ENCODE data around the gene KCTD10.
A peak's percentile ranks its signal among the peaks of the same experiment; 100 is the strongest.

Gene KCTD10

DNA sequence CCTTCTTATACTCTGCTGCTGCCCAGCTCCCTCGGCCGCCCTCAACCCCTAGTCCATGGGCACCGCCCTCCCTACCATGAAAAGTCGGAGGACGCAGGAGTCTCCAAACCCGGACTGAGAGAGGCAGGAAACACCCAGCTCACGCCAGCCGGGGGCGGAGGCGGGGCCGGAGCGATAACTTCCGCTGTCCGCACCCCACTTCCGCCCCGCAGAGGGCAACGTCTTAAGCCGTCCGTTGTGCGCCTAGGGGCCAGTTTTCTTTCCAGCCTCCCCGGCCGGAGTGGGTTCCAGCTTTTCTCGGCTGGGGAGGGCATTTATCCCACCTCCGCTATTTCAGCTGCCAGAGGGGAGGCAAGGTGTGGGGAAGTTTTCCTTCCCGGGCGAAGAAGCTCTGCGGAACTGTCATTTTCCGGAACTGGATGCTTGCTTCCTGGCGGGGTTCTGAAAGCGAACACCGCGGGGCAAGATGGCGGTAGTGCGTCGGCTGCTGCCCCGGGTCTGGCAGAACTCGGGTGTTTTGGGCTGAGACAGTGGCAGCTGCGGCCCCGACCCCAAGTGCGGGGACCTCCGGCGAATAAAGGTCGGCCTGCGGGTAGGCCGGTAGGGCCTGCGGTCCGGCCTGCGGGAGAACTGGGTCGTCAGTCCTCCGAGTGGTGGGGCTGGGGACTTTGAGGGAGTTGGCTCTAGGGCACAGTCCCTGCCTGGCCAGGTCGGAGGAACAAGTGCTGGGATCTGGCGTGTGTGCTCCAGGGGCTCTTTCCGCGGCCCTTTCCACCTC is at the start of gene KCTD10, which contains the start of gene UBE3B:
Gene KCTD10, minus strand, starts transcription at position 116 of the 778 bp plus-strand sequence. Its CDS starts 38 bp downstream, at position 78.
Gene UBE3B, plus strand, starts transcription at position 450 of the 778 bp plus-strand sequence. CDS start 5,918 bp downstream, outside the sequence.
- peak; percentile 95 for DNase-seq

DNA sequence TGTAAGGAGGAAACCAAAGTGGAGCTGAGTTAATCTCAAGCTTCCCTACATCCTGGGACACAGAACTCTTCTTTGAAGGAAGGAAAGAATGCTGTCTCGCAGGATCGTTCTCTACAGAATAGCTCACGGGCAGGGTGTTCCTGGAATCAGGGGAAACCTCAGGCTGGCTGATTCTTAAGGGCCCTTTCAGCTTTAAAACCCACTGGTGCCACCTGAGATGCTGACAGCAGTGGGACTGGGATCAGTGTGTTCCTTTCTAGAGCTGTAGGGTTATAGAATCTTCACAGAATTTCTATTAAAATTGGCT is 48.1 kb upstream of the KCTD10 start:
- no peak for DNase-seq

GRCh38 chr12:109524466-109525278 is 47.6 kb upstream of the KCTD10 start:
- no peak for DNase-seq

GRCh38 chr12:109523504-109523903 is 46.4 kb upstream of the KCTD10 start:
- no peak for DNase-seq

DNA sequence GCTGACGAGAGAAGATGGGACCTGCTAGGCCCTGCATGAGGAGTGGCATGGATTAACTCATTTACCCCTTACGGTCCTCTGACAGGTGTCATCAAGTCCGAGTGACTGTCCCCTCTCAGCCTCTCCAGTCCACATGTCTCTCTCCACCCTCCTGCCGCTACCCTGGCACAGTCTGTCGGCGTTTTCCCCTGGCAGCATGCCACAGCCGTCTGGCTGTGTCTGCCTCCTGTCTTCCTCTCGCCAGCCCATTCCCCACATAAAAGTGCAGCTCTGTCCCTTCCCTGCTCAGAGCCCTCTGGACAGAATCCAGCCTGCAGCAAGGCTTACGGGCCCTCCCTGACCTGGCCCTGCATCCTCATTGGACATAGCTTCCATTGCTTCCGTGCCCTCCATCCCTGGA is 46.0 kb upstream of the KCTD10 start:
- no peak for DNase-seq

DNA sequence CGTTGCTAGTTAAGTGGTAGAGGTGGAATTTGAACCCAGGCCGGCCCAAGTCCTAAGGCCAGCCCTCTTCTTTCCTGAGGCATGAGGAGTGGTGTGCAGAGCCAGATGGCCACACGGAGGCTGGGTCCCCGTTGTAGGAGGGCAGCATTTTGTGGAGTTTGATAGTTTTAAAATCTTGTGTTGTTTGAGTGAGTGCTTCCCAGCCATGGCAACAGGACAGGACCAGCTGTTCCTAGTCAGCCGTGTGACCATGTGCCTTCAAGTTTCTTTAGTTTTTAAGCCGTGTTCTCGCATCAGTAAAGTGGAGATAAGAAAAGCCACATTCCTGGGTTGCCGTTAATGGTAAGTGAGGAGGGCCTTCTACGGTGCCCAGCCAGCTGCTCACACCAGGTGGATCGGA is 44.7 kb upstream of the KCTD10 start:
- no peak for DNase-seq

- DNase-seq, result no peak
Observed at GRCh38 chr12:109519787-109520186, 42.7 kb upstream of the KCTD10 start.

- DNase-seq, result peak; percentile 62
Observed at GRCh38 chr12:109518820-109519665, 41.9 kb upstream of the KCTD10 start.

GRCh38 chr12:109517619-109518018 is 40.5 kb upstream of the KCTD10 start:
- DNase-seq, result no peak

DNA sequence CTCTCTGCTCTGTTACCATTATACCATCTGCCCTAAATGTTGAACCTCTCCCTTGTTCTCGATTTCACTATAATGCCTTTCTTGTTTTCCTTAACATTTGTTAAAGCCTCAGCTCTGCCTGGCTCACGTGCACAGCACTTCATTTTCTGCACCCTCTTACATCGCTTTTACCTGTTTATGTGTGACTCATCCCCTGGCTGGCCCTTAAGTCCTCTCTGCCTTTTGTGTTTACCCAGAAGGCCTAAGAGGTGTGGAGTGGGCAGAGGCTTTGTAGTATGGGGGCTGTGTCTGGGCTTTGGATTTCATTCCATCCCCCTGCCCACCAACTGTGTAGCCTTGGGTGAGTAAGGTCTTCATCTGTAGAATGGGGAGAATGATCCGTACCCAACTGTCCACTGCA is 36.9 kb upstream of the KCTD10 start:
- no peak for DNase-seq

GRCh38 chr12:109513051-109513450 is 36.0 kb upstream of the KCTD10 start:
- DNase-seq, result no peak

- DNase-seq, result no peak
Observed at GRCh38 chr12:109512608-109513007, 35.5 kb upstream of the KCTD10 start.

DNA sequence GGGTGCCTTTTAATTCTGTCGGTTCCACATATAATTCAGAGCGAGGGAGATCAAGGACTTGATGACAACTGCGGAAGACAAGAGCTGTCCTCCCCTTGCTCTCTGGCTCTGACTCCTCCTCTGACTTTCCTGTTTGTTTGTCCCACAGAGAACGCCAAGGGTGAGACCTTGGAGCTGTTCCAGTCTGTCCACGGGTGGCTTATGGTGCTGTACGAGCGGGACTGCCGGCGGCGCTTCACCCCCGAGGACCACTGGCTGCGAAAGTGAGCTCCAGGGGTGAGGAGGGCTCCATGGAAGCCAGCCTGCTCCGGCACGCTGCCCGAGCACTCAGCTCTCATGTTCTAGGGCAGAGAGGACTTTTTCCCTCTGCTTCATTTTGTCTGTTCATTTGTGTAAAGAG is 33.1 kb upstream of the KCTD10 start:
- DNase-seq, result no peak

DNA sequence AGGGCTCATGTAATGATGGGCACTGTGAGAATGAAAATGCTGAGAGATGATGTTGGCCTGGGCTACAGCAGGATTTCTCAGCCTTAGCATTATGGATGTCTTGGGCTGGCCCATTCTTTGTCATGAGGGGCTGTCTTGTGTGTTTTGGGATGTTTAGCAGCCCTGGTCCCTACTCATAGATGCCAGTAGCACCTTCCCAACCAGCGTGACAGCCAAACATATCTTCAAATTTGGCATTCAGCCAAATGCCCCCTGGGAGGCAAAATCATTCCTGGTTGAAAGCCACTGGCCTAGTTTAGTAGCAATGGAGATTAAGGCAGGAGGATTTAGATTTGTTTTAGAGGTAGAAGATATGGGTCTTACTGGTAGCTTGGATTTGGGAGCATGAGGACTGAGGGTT is 27.0 kb upstream of the KCTD10 start:
- DNase-seq, result no peak

DNA sequence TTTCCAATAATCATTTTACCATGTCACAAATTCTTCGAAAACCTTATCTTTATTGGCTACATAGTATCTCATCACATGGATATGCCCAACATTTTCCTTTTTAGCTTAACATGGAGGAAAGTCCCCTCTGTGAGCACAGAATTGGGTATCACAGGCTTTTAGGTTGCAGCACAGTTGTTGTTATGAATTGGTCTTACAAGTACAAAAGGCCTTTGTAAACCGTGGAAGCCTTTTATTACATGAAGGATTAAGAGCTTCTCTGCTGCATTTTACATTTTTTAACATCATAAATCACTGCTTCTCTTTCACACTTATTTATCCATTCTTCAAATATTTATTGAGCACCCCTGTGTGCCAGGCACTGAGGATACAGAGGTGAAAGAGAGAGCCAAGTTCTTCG is 26.5 kb upstream of the KCTD10 start:
- DNase-seq, result no peak

GRCh38 chr12:109502332-109502731 is 25.2 kb upstream of the KCTD10 start:
- DNase-seq, result no peak

- DNase-seq, result no peak
Observed at GRCh38 chr12:109501299-109501698, 24.2 kb upstream of the KCTD10 start.

- DNase-seq, result no peak
Observed at GRCh38 chr12:109500406-109501185, 23.5 kb upstream of the KCTD10 start.

DNA sequence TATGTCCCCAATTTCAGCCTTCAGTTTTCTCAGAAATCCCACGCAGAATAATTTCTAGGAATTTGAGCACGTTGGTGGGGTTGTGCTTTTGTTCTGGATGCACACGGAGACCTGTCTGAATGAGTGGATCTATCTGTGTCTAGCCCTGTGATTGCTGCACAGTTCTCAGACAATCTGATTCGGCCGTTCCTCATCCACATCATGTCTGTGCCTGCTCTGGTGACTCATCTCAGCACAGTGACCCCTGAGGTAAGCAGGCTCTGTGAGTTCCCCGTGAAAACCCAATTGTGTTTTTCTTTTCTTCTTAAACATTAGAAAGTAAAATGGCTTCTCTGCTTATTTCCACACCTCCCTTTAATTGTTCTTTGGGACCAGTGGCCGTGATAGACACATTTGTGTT is 20.6 kb upstream of the KCTD10 start:
- no peak for DNase-seq

GRCh38 chr12:109496306-109496705 is 19.2 kb upstream of the KCTD10 start:
- DNase-seq, result no peak

- no peak for DNase-seq
Observed at GRCh38 chr12:109495012-109495411, 17.9 kb upstream of the KCTD10 start.

- DNase-seq, result no peak
Observed at GRCh38 chr12:109494348-109494881, 17.3 kb upstream of the KCTD10 start.
